Measurements from ENCODE around the gene GOLGA3.
"Not testable (repeated sequence)": the region's sequence is repeated elsewhere in the genome, so short reads cannot be mapped to it uniquely, and the experiment has no call there.

Gene GOLGA3

DNA sequence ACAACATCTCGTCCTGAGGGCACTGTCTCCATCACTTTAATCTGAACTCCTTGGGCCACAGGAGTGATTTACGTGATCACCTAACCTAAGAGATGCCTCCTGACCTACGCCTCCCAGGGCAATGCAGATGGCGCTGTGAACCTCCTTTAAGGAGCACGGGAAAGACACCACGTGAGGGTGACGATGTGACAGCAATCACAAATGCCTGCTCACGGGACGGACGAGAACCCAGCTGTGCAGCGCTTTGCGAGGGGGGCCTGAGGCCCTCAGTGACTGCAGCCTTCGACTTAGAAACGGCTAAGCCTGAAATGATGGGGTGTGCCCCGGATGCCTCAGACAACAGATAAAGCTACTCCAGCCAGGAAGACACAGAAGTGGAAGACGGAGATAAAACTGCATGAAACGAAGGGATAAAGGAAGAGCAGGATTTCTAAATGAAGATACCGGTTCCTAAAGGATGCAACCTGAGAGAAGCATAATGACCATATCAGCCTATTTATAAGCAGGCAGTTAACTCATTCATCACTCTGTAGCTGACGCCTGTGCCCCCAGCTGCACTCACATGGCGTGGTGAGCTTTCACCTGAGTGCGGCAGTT lies 13.9 kb upstream of the GOLGA3 start:
- DNase-seq, result no peak

DNA sequence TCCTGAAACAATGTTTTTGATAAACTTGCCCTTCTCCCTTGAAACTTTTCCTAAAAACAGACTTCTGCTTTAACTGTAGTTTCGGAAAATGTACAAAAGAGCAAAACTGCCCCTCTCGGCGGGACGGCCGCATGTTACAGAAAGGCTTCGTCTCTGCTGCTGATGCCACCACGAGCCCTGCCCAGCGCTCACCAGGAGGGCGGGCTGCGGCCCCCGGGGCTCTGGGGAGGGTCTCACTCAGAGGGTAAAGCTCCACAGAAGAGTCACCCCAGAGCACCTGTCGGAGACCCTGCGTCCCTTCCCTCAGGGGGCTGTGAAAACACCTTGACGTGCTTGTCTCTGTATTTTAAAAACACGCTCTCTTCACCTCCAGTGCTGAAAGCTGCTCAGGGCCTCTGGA lies 12.5 kb upstream of the GOLGA3 start:
- no peak for DNase-seq

DNA sequence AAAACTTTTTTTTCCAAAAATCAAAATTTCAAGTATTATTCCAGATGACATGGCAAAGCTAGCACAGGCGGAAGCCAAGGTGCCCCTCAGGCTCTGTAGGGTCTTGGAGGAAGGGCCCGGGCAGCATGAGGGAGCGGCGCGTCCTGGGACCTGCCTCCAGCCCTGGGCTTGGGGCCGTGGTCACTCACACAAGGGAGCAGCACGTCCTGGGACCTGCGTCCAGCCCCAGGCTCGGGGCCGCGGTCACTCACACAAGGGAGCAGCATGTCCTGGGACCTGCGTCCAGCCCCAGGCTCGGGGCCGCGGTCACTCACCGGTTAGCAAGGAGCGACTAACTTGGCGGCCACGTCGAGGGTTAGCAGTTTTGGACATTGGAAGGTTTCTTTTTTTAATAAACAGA lies 11.9 kb upstream of the GOLGA3 start:
- DNase-seq, result no peak

GRCh38 chr12:132839558-132840235 lies 11.0 kb upstream of the GOLGA3 start:
- no peak for DNase-seq

DNA sequence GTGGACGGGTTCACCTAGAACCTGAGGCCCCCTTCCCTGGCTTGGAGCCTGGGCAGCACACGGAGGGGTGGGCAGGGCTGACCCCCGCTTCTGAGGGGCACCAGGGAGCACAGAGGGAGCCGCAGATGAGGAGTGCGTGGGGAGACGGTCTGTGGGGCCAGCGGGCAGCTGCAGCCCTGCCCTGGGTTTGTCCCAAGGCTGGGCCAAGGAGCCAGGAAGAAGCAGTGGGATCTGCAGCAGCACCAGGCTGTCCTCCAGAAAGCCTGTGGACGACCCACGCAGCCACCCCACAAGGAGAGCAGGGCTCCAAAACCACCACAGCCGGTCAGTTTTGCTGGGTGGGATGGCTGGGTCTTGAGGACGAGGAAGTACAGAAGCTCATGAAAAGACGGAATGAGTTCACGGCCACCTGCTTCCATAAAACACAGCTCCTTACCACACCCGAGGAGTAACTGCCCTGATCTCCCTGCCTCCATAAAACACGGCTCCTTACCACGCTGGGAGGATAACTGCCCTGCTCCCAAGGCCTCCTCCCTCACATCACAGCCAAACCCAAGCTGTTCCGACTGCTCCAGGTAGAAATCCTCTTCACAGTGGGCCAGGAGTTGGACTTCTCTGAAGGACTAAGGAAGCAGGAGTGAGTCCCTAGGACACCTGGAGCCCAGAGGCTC lies 9.9 kb upstream of the GOLGA3 start:
- DNase-seq, result no peak

DNA sequence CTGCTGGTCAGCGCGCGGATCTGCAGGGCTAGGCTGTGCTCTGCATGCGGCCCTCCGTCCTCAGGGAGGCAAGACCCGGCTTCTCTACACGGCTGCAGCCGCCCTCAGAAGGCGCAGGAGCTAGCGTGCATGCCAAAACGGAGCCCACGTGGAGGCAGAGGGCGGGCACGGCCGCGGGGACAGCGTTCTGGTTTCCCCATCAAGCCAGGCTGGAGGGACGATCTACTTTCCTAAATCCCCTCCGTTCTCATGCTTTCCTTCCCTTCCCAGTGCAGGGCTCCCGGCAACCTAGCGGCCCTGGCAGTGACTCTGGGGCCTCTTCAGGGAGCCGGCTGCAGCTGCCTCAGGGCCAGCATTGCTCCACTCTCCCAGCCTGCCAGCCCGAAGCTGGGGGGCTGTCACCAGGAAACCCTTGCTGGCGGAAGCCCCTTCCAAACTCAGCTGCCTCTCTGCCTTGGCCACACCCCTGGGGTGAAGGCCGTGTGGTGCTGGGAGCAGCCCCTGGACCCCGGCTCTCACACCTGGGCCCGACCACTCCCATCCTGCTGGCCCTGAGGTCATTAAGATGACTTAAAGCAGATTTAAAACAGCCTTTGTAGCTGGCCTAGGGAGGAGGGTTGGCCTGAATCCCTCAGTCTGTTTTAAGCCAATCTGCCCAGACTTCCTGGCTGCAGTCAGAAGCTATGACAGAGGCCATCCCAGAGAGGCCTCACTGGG lies 9.2 kb upstream of the GOLGA3 start:
- DNase-seq, result no peak

GRCh38 chr12:132836795-132837331 lies 8.2 kb upstream of the GOLGA3 start:
- no peak for DNase-seq

DNA sequence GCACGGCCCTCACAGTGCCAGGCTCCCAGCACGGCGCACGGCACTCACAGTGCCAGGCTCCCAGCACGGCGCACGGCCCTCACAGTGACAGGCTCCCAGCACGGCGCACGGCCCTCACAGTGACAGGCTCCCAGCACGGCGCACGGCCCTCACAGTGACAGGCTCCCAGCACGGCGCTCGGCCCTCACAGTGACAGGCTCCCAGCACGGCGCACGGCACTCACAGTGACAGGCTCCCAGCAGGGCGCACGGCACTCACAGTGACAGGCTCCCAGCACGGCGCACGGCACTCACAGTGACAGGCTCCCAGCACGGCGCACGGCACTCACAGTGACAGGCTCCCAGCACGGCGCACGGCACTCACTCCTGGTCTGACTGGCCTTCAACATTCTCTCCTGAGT lies 7.6 kb upstream of the GOLGA3 start:
- not testable (repeated sequence) for DNase-seq

- no peak for DNase-seq
These were observed 6.7 kb upstream of the GOLGA3 start for GRCh38 chr12:132835076-132836025.

DNA sequence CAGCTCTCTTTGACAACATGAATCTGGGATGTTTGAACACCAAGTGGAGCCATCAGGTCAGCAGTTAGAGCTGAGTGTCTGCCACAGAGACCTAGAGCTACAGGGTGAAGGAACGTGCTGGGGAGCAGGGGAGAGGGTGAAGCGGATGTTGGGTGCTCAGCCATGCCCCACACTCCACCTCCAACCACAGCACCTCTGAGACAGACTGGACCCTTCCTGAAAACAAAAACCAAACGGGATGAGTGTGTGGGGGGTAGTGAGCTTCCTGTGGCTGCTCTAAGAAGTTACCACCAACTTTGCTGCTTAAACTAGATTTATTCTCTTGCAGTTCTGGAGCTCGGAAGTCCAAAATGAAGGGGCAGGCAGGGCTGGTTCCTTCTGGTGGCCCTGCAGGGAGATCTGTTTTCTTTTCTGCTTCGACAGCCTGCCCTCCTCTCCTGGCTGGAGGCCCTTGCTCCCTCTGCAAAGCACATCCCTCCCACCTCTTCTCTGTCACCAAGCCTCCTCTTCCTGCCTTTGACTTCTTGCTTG lies 5.6 kb upstream of the GOLGA3 start:
- DNase-seq, result no peak

- no peak for DNase-seq
These were observed 4.7 kb upstream of the GOLGA3 start for GRCh38 chr12:132833341-132833740.

- DNase-seq, result no peak
These were observed 3.1 kb upstream of the GOLGA3 start for GRCh38 chr12:132831771-132832170.

- DNase-seq, result peak in 2 of 3 experiments; percentile 56
These were observed 636 bp downstream of the GOLGA3 start for GRCh38 chr12:132827763-132828703.

- DNase-seq, result no peak
These were observed 2.8 kb downstream of the GOLGA3 start for GRCh38 chr12:132825861-132826260.

DNA sequence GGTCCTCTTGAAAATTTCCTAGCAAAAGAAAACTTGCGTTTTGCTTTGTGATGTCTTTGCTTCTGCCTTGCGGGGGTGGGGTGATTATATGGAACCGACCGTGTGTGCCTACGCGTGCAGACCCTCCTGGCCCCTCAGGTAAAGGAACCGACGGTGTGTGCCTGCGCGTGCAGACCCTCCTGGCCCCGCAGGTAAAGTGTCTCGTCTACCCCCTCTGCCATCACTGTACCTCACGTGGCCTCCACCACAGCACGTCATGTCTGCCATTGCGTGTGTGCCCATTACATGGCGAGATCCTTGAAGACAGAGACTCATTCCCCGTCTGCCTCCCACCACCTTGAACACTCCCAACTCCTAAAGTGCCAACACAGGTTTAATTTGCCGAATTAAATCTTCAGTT lies 3.6 kb downstream of the GOLGA3 start:
- no peak for DNase-seq

- no peak for DNase-seq
These were observed 4.6 kb downstream of the GOLGA3 start for GRCh38 chr12:132824053-132824452.

DNA sequence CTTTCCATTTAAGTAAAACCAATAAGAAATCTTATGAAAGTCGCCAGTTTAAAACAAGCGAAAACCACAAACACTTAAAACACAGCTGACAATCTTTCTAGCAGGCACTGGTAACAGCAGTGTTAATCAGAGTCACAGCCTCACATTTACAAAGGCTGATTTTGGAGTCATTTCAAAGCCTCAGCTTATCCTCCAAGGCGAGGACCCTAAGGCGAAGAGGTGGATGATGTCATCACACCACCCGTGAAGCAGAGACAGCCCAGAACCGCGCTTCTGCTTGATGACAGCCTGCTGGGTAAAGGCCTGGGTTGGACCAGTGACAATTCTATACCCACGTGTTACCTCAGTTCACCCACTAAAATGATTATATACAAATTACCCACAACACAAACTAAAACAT lies 10.1 kb downstream of the GOLGA3 start:
- DNase-seq, result no peak

DNA sequence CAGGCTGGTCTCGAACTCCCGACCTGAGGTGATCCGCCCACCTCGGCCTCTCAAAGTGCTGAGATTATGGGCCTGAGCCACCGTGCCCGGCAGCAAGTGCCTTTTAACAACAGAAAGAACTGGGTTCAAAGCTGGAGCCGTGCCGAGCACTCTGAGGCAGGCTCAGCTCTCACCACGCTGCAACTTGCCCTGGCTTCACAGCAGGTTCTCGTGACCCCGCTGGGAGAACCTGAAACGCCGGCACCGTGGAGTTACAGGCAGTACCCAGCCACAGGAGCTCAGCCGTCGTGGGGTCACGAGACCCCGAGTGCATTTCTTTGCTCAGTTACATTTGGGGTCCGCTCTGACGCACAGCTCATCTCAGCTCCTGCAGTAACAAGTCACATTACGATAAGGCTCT lies 14.4 kb downstream of the GOLGA3 start:
- no peak for DNase-seq

DNA sequence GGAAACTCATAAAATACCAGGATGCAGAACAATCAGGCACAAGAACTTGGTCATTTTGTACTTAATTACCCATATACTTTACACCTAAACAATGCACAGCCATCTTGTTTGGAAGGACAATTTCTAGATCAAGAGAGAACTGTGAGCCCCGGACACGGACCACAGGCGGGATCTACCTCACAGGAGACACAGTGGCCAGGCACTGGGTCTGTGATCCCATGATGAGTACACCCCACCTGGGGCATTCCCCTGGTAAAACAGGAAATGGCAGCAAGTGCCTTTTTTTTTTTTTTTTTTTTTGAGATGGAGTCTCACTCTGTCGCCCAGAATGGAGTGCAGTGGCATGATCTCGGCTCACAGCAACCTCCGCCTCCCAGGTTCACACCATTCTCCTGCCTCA lies 15.2 kb downstream of the GOLGA3 start:
- DNase-seq, result no peak

- no peak for DNase-seq
These were observed 15.9 kb downstream of the GOLGA3 start for GRCh38 chr12:132812631-132813305.

Data from NCI-H1417 (cell line).